Cardiac muscle cell (in vitro differentiated cells and primary cell): ENCODE measurements around the gene RACK1. TPM values are rescaled to one million over a fixed set of nuclear protein-coding genes. Genes with fewer than 3 reads are reported as not detected.

Experiments
- DNase-seq, 2 donors: peaks; one replicate each; pipeline versions ENCODE4 v3.0.0 to v3.0.0-alpha.2; 2010 to 2017; ENCODE audit warnings: low read depth in 1 of 2, low spot score in 1 of 2
- H3K27ac ChIP-seq: fragments of 200-600 bp; sonication (generic); 2 replicates; pipeline ENCODE4 v1.5.1; 2016
- H3K27me3 ChIP-seq: fragments of 200-600 bp; sonication (generic); 2 replicates; pipeline ENCODE4 v1.6.0; 2016; ENCODE audit warnings: control low read depth
- H3K36me3 ChIP-seq: fragments of 200-600 bp; sonication (generic); 2 replicates; pipeline ENCODE4 v1.5.1; 2016; ENCODE audit warnings: control low read depth
- H3K4me1 ChIP-seq: fragments of 200-600 bp; sonication (generic); 2 replicates; pipeline ENCODE4 v1.8.1; 2017; ENCODE audit warnings: low read depth, mild to moderate bottlenecking, mixed run types
- H3K4me3 ChIP-seq: fragments of 200-600 bp; sonication (generic); 2 replicates; pipeline ENCODE4 v1.5.1; 2016; ENCODE audit warnings: mild to moderate bottlenecking
- H3K9me3 ChIP-seq: fragments of 200-600 bp; sonication (generic); 2 replicates; pipeline ENCODE4 v1.5.1; 2017; ENCODE audit warnings: low read depth, mild to moderate bottlenecking, control low read depth
- polyA plus RNA-seq: library from polyadenylated mRNA; unstranded; fragments of >200 nt; fragmentation: Nextera tagmentation; extraction: Ambion mirVana; gene quantifications from 2 replicates; pipeline ENCODE4 v1.2.1, GENCODE V29; 2016
- total RNA-seq: library from RNA; depleted of rRNA; stranded (reverse); fragments of >200 nt; gene quantifications from 2 replicates; pipeline ENCODE4 v1.2.3, GENCODE V29; 2016
- TF ChIP-seq, protein P1 (sequence below): IDR thresholded peaks from 2 replicates; pipeline ENCODE4 v1.5.1; 2012; ENCODE audit warnings: low read depth, mild to moderate bottlenecking, low read length

The RACK1 gene
- total and polyA plus RNA-seq, 2 experiments from 2014 or later: 803 to 2,235 TPM

DNA sequence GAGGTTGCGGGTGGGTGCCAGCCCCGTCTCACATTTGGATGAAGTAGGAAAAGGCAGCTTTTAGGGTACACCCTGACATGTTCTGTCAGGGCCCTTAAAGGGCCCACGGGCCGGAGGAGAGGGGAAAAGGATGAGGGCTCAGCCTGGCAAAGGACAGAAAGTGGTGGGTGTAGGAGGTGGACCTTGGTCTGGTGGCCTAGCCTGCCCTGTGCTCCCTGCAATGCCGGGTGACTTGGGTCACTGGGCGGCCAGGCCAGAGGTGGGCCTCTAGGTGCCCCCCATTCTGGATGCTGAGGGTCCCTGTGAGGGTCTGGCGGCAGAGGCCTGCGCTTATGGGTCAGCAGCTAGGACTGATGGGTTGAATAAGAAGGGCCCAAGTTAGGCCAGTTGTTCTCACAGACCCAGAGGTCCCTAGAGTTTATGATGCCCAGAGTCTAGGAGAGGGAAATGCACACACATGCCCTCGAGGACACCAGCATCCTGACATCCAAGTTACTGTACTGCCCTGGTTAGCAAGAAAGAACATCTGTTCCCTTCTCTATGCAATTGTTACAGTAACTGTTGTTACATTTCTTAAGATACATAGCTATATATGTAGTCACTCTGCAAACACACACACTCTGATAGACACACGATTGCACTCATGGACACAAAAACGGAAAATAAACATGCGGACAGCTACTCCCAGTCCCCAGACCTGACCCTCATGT is 51.2 kb downstream of the RACK1 start:
- H3K27me3 ChIP-seq: peaks cover 15% of the 10 kb centered on the region
- no peaks in the 10 kb centered on the region for H3K9me3 ChIP-seq
- no peak overlapping the region for H3K27ac ChIP-seq
- peaks cover 6% of the 10 kb centered on the region for H3K4me1 ChIP-seq
- TF ChIP-seq, protein P1, sequence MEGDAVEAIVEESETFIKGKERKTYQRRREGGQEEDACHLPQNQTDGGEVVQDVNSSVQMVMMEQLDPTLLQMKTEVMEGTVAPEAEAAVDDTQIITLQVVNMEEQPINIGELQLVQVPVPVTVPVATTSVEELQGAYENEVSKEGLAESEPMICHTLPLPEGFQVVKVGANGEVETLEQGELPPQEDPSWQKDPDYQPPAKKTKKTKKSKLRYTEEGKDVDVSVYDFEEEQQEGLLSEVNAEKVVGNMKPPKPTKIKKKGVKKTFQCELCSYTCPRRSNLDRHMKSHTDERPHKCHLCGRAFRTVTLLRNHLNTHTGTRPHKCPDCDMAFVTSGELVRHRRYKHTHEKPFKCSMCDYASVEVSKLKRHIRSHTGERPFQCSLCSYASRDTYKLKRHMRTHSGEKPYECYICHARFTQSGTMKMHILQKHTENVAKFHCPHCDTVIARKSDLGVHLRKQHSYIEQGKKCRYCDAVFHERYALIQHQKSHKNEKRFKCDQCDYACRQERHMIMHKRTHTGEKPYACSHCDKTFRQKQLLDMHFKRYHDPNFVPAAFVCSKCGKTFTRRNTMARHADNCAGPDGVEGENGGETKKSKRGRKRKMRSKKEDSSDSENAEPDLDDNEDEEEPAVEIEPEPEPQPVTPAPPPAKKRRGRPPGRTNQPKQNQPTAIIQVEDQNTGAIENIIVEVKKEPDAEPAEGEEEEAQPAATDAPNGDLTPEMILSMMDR: no peak
- no peaks in the 10 kb centered on the region for H3K36me3 ChIP-seq
- no peak for DNase-seq
- H3K4me3 ChIP-seq: peak overlapping the region; percentile 69

DNA sequence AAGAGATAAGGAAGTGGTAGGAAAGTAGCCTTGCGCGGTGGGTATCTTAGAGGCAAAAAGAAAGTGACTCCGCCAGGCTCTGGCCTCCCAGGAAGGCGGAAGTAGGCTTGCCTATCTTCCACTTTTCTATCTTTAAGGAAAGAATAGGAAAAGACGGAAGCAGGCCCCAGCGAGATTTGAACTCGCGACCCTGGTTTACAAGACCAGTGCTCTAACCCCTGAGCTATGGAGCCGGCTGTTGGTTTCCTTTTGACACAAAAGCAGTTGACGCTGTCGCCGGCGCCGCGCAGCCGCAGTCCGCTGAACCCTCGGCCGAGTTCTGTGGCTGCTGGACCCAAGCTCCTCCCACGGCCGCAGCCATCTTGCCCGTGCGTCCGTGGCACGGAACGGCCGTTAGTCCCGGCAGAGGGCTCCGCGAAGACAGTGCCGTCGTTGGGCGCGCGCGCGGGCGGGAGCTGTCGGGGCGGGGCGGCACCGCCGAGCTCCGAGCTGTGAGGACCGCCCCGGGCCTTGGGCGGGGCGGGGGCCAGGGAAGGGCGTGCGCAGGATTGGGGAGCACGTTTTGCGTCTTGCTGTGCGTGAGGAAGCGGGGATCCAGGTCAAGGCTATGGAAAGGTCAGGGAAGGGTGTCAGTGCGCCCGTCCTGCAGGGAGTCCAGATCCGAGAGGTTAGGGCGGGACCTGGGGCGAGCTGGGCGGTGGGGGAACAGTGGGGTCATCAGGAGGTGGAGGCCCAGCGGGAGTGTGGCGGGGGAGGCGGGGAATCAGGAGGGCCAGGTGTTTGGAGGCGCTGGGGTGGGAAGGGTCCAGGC is 52.0 kb downstream of the RACK1 start:
- Histone ChIP-seq H3K36me3 (no peaks in the 10 kb centered on the region), H3K27ac (peak overlapping the region; percentile 74), H3K9me3 (no peaks in the 10 kb centered on the region), H3K4me3 (peak overlapping the region; percentile 69), H3K4me1 (peaks cover 6% of the 10 kb centered on the region), H3K27me3 (peaks cover 15% of the 10 kb centered on the region)
- TF ChIP-seq, protein P1: peak; percentile 7
- peak; percentile 94 to 97 for DNase-seq

DNA sequence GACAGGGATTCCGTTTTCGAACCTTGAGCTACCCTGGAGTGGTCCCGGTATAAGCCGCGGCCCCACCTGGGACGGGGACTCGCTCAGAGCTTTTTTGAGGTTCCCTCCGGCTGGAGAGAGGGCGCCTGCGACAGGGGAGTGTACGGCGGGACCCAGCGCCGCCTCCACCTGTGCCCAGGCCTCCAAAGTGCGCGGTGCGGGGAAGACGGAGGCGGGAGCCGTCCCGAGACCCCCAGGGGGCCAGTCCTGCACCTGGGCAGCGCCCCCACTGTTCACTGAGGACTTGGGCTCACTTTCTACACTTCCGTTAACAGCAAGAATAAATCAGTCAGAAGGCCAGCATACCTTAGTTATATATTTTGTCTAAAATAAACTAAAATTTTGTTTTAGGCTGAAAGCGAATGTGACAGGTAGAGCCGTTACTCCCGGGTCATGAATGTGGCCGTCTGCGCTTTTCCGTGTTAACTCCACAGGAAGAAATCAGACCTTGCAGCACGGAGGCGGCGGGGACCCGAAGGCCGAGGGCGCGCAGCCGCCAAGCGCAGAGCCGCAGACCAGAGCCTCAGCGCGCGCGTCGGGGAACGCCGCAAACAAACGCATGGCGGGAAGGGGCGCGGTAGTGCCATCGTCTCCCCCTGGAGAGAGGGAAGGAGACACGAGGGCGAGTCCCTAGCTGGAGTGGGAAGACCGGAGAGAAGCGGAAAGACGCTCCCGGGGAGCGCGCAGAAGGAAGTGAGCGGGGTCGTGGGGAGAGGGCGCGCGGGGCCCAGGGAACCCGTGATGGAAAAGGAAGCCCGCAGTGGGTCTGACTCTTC is 52.8 kb downstream of the RACK1 start:
- Histone ChIP-seq H3K4me1 (peaks cover 6% of the 10 kb centered on the region), H3K4me3 (peak overlapping the region; percentile 69), H3K27me3 (peaks cover 15% of the 10 kb centered on the region), H3K27ac (no peak overlapping the region), H3K36me3 (no peaks in the 10 kb centered on the region), H3K9me3 (no peaks in the 10 kb centered on the region)
- TF ChIP-seq, protein P1: peak; percentile 32
- DNase-seq: peak; percentile 60 to 70

DNA sequence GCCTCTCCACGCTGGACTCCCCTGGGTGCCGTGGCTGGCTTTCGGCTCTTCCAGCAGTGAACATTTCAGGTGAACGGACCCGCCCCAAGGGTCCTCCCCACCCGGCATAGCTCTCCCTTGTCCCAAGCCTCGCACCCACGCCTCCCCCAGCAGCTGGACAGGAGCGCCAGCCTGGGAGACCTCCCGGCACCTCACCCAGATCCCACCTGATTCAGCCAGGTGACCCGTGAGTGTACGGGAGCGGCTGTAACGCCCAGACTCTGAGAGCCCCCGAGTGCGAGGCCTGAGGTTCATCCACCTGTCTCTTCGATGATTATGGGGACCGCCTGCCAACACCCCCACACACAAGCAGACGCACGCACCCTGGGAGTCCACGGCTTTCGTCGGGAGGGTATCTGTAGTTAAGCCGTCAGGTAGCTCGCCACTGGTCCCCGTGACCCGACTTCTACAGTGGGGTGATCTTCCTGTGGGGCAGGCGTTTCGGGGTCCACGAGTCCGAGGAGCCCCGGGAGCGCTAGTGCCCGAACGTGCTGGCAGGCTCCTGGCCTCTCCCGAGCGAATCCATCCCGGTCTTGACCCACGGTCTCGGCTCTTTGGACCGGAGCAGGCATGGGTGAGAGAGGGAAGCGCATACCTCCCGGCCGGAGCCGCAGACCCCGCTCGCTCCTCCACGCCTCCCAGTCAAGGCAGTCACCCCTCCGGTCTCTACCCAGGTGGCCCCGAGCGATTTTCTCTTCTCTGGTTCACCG is 53.6 kb downstream of the RACK1 start:
- Histone ChIP-seq H3K27ac (no peak overlapping the region), H3K36me3 (no peaks in the 10 kb centered on the region), H3K4me1 (peaks cover 6% of the 10 kb centered on the region), H3K9me3 (no peaks in the 10 kb centered on the region), H3K4me3 (peak overlapping the region; percentile 69), H3K27me3 (peaks cover 15% of the 10 kb centered on the region)
- DNase-seq: peak in 1 of 2 donors; percentile 56
- TF ChIP-seq, protein P1: no peak
